Activated CD8-positive, alpha-beta T cell treated with anti-CD3 and anti-CD28 coated beads for 36 hours (primary cell): Measurements from ENCODE around the gene CDC14B. TPM values are rescaled to one million over a fixed set of nuclear protein-coding genes. Genes with fewer than 3 reads are reported as not detected.

Experiments used
- ATAC-seq: fragments of 200-7000 bp; cut with Tn5 transposase; one replicate; pipeline ENCODE4 v1.10.0; 2021; ENCODE audit warnings: mild to moderate bottlenecking, moderate library complexity
- CTCF ChIA-PET: fragments of 350-600 bp; sonication (Branson Sonifier 250); formaldehyde crosslinking; loops from one replicate; lab custom pipeline; 2021; ENCODE audit warnings: antibody characterized with exemption; lab: Charles Lee
- POLR2A ChIA-PET: fragments of 350-600 bp; sonication (Branson Sonifier 250); formaldehyde crosslinking; loops from one replicate; lab custom pipeline; 2021; ENCODE audit warnings: antibody characterized with exemption; lab: Charles Lee
- DNase-seq: peaks from one replicate; pipeline ENCODE4 v3.0.0-alpha.2; 2020
- H3K27ac Mint-ChIP-seq: one replicate; pipeline ENCODE4 v1.8.0; 2021; ENCODE audit warnings: mild to moderate bottlenecking, mixed read lengths
- H3K27me3 Mint-ChIP-seq: one replicate; pipeline ENCODE4 v1.8.0; 2021; ENCODE audit warnings: mixed read lengths
- H3K36me3 Mint-ChIP-seq: one replicate; pipeline ENCODE4 v1.8.0; 2021; ENCODE audit warnings: low read depth, mixed read lengths
- H3K4me1 Mint-ChIP-seq: one replicate; pipeline ENCODE4 v1.8.0; 2021; ENCODE audit warnings: low read depth, mixed read lengths
- H3K4me3 Mint-ChIP-seq: one replicate; pipeline ENCODE4 v1.8.0; 2021; ENCODE audit warnings: mild to moderate bottlenecking, moderate library complexity, mixed read lengths
- H3K9me3 Mint-ChIP-seq: one replicate; pipeline ENCODE4 v1.8.0; 2021; ENCODE audit warnings: mixed read lengths
- intact Hi-C: fragments of 100-400 bp; cut with micrococcal nuclease; formaldehyde crosslinking; loops from one replicate; pipeline ENCODE4 v1.10.0; 2022
- total RNA-seq, 2 experiments: library from RNA; stranded (reverse); gene quantifications; one replicate each; pipeline ENCODE4 v1.2.3, GENCODE V29; 2021
- TF ChIP-seq, protein P1 (sequence below): fragments of 200-600 bp; IDR thresholded peaks from one replicate; pipeline ENCODE4 v1.8.0; 2022; ENCODE audit warnings: antibody characterized with exemption, mild to moderate bottlenecking

The CDC14B gene
- total RNA-seq, 2 experiments from 2014 or later: 0.27 to 0.54 TPM

GRCh38 chr9:96495341-96495740 lies 124.3 kb downstream of the CDC14B start:
- Mint-ChIP-seq H3K36me3 (peaks cover 3% of the 10 kb centered on the region), H3K9me3 (no peaks in the 10 kb centered on the region), H3K27me3 (no peaks in the 10 kb centered on the region), H3K4me3 (no peak overlapping the region), H3K27ac (no peak overlapping the region), H3K4me1 (peaks cover 9% of the 10 kb centered on the region)
- intact Hi-C loops: no loop called here
- TF ChIP-seq, protein P1, sequence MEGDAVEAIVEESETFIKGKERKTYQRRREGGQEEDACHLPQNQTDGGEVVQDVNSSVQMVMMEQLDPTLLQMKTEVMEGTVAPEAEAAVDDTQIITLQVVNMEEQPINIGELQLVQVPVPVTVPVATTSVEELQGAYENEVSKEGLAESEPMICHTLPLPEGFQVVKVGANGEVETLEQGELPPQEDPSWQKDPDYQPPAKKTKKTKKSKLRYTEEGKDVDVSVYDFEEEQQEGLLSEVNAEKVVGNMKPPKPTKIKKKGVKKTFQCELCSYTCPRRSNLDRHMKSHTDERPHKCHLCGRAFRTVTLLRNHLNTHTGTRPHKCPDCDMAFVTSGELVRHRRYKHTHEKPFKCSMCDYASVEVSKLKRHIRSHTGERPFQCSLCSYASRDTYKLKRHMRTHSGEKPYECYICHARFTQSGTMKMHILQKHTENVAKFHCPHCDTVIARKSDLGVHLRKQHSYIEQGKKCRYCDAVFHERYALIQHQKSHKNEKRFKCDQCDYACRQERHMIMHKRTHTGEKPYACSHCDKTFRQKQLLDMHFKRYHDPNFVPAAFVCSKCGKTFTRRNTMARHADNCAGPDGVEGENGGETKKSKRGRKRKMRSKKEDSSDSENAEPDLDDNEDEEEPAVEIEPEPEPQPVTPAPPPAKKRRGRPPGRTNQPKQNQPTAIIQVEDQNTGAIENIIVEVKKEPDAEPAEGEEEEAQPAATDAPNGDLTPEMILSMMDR: no peak
- DNase-seq (no peak), ATAC-seq (no peak)
- ChIA-PET POLR2A (no interaction called here), CTCF (no interaction called here)

GRCh38 chr9:96494215-96494800 lies 125.3 kb downstream of the CDC14B start:
- no peak for DNase-seq
- intact Hi-C loops: no loop called here
- H3K36me3 Mint-ChIP-seq: peaks cover 12% of the 10 kb centered on the region
- TF ChIP-seq, protein P1: no peak
- H3K9me3 Mint-ChIP-seq: no peaks in the 10 kb centered on the region
- no peak for ATAC-seq
- peaks cover 9% of the 10 kb centered on the region for H3K4me1 Mint-ChIP-seq
- H3K4me3 Mint-ChIP-seq: no peak overlapping the region
- H3K27ac Mint-ChIP-seq: no peak overlapping the region
- H3K27me3 Mint-ChIP-seq: no peaks in the 10 kb centered on the region
- ChIA-PET CTCF (no interaction called here), POLR2A (no interaction called here)

DNA sequence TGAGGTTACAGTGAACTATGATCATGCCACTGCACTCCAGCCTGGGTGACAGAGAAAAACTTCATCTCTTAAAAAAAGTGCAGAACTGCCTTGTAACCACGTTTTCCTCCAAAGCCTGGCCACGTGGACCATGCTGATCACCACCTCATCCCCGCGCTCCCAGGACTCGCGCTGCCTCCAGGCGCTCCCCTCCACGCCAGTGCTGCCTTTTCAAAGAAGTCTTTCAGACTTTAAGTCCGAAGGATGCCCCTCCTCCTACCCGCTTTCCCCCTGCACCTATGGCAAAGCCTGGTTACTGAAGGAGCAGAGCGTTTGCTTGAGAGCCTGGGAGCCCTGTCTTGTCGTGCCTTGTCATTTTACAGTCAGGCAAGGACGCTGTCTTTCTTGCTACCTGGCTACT lies 125.9 kb downstream of the CDC14B start:
- ATAC-seq (no peak), DNase-seq (no peak)
- Mint-ChIP-seq H3K36me3 (peaks cover 14% of the 10 kb centered on the region), H3K4me3 (no peak overlapping the region), H3K27ac (no peak overlapping the region), H3K4me1 (peaks cover 9% of the 10 kb centered on the region), H3K9me3 (no peaks in the 10 kb centered on the region), H3K27me3 (no peaks in the 10 kb centered on the region)
- TF ChIP-seq, protein P1: no peak
- POLR2A ChIA-PET: no interaction called here
- CTCF ChIA-PET: no interaction called here
- intact Hi-C loops: no loop called here

DNA sequence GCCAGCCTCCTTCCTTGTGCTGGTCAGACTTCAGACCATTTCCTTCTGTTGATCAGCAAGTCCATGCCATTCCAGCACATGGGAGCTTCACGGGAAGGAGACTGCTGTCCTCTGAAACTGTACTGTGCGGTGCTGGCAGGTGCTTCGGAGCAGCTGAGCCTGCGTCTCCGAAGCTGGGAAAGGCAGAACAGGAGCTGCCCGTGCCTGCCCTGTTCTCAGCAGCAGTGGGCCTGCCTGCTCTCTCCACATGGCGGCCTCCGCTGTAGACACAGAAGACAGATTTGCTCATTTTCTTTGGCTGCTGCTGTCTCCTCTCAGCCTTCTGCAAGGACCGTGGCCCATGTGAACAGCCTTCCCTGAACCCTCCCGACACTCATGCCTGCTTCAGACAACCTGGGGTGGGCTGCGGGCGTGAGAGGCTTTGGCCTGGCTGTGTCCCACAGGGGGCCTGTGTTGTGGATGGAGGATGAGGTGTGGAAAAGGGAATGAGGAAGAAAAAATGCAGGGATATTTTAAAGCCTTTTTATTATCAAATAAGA lies 126.6 kb downstream of the CDC14B start:
- H3K9me3 Mint-ChIP-seq: no peaks in the 10 kb centered on the region
- TF ChIP-seq, protein P1: no peak
- intact Hi-C loops: no loop called here
- ATAC-seq (no peak), DNase-seq (no peak)
- H3K4me1 Mint-ChIP-seq: peaks cover 9% of the 10 kb centered on the region
- no peak overlapping the region for H3K27ac Mint-ChIP-seq
- POLR2A ChIA-PET: no interaction called here
- H3K4me3 Mint-ChIP-seq: no peak overlapping the region
- H3K27me3 Mint-ChIP-seq: no peaks in the 10 kb centered on the region
- CTCF ChIA-PET: interaction anchor here (1.6 kb wide), 1 partner anchor 51 kb away, joined by 3 read pairs; no protein-coding TSS in a partner anchor
- peaks cover 17% of the 10 kb centered on the region for H3K36me3 Mint-ChIP-seq

- H3K27me3 Mint-ChIP-seq: no peaks in the 10 kb centered on the region
- CTCF ChIA-PET: interaction anchor here (1.6 kb wide), 1 partner anchor 50 kb away, joined by 3 read pairs; no protein-coding TSS in a partner anchor
- H3K9me3 Mint-ChIP-seq: no peaks in the 10 kb centered on the region
- peaks cover 20% of the 10 kb centered on the region for H3K36me3 Mint-ChIP-seq
- DNase-seq (no peak), ATAC-seq (no peak)
- TF ChIP-seq, protein P1: no peak
- POLR2A ChIA-PET: interaction anchor here (1.0 kb wide), 1 partner anchor 13 kb away, joined by 4 read pairs; no protein-coding TSS in a partner anchor
- peak overlapping the region; percentile 65 for H3K27ac Mint-ChIP-seq
- H3K4me3 Mint-ChIP-seq: no peak overlapping the region
- H3K4me1 Mint-ChIP-seq: peaks cover 9% of the 10 kb centered on the region
- intact Hi-C loops: no loop called here
These were observed 127.6 kb downstream of the CDC14B start for GRCh38 chr9:96491880-96492525.
